ENCODE data around the gene IGF1. TPM values are rescaled to one million over a fixed set of nuclear protein-coding genes. Genes with fewer than 3 reads are reported as not detected.

The IGF1 gene
- total RNA-seq, 6 donors from 2014 or later, result 1.0 to 23.9 (median 5.0) TPM

DNA sequence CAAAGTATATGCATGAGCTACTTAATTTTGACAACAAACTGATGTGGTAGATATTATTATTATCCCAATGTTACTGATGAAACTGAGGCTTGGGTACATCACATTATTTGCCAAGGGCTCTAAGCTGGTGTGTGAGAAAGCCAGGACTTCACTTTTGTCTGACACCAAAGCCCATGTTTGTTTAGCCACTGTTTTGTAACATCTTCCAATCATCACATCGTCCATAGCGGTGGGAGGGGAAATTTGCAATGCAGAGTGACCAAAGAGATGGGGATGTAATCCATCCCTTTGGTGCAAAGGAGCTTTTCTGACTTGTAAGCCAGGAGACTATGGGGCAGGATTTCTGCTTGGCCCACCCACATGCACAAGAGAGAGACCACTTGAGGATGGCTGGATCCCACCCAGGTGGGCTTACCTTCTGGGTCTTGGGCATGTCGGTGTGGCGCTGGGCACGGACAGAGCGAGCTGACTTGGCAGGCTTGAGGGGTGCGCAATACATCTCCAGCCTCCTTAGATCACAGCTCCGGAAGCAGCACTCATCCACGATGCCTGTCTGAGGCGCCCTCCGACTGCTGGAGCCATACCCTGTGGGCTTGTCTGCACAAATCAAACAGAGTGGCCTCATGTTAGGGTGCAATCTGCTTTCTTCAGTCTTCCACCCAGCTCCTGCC lies 61.1 kb downstream of the IGF1 start:
- Histone ChIP-seq H3K36me3 (no peaks in the 10 kb centered on the region), H3K27ac (no peak overlapping the region), H3K4me3 (no peak overlapping the region), H3K9me3 (no peaks in the 10 kb centered on the region), H3K4me1 (no peaks in the 10 kb centered on the region), H3K27me3 (no peaks in the 10 kb centered on the region)
- WGBS, 2 donors, result 83 to 96% methylated on average over 6 to 11 of the region's 11 CpGs
- DNase-seq, result peak in 1 of 2 donors; percentile 17
- peak in 1 of 2 donors; percentile 57 for ATAC-seq (ENCODE audit: low FRiP score in 2 of 2)
- TF ChIP-seq POLR2AphosphoS5 (IDR thresholded peaks at IDR 0.05) (no peak), EP300 (IDR thresholded peaks at IDR 0.05) (no peak), POLR2A (IDR thresholded peaks at IDR 0.05) (no peak)
- TF ChIP-seq, protein P1, sequence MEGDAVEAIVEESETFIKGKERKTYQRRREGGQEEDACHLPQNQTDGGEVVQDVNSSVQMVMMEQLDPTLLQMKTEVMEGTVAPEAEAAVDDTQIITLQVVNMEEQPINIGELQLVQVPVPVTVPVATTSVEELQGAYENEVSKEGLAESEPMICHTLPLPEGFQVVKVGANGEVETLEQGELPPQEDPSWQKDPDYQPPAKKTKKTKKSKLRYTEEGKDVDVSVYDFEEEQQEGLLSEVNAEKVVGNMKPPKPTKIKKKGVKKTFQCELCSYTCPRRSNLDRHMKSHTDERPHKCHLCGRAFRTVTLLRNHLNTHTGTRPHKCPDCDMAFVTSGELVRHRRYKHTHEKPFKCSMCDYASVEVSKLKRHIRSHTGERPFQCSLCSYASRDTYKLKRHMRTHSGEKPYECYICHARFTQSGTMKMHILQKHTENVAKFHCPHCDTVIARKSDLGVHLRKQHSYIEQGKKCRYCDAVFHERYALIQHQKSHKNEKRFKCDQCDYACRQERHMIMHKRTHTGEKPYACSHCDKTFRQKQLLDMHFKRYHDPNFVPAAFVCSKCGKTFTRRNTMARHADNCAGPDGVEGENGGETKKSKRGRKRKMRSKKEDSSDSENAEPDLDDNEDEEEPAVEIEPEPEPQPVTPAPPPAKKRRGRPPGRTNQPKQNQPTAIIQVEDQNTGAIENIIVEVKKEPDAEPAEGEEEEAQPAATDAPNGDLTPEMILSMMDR (IDR thresholded peaks at IDR 0.05), result no peak

DNA sequence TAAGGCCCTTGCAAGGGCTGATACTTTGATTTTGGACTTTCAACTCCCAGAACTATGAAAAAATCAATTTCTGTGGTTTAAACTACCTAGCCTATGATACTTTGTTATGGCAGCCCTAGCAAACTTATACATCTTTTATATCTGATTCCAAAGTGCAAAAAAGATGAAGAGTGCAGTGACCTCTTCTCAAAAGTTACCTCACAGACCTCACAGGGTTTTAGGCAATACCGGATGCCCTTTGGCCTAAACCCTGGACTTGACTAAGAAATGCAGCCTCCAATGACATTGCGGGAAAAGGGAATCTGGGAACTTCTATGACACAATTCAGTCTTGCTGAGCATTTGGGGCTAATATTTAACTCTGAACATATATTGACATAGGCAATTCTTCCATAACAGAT lies 63.3 kb downstream of the IGF1 start:
- H3K27ac ChIP-seq, result no peak overlapping the region
- ATAC-seq (ENCODE audit: low FRiP score in 2 of 2), result no peak
- no peaks in the 10 kb centered on the region for H3K9me3 ChIP-seq
- WGBS, 2 donors, result 91 to 95% methylated on average over 2 of the region's 2 CpGs
- no peaks in the 10 kb centered on the region for H3K36me3 ChIP-seq
- TF ChIP-seq POLR2AphosphoS5 (IDR thresholded peaks at IDR 0.05) (no peak), POLR2A (IDR thresholded peaks at IDR 0.05) (no peak), EP300 (IDR thresholded peaks at IDR 0.05) (no peak)
- TF ChIP-seq, protein P1 (IDR thresholded peaks at IDR 0.05), result no peak
- H3K27me3 ChIP-seq, result no peaks in the 10 kb centered on the region
- H3K4me1 ChIP-seq, result no peaks in the 10 kb centered on the region
- H3K4me3 ChIP-seq, result no peak overlapping the region
- DNase-seq, result no peak

DNA sequence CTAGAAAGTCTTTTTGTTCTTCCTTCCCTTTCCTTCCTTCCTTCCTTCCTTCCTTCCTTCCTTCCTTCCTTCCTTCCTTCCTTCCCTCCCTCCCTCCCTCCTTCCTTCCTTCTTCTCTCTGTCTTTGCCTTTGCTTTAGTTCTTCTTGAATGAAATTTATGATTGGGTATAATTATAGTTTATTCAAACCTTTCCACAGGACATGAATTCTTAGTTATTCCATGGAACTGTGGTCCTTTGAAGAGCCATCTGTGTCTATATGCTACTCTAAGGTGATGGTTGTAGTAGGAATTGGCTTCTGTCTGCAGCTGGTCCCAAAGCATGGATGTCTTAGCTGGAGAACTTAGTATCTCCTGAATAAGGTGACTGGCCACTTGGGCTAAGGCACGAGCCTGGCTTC lies 64.8 kb downstream of the IGF1 start:
- TF ChIP-seq POLR2AphosphoS5 (IDR thresholded peaks at IDR 0.05) (no peak), POLR2A (IDR thresholded peaks at IDR 0.05) (no peak), EP300 (IDR thresholded peaks at IDR 0.05) (no peak)
- TF ChIP-seq, protein P1 (IDR thresholded peaks at IDR 0.05), result no peak
- ATAC-seq (ENCODE audit: low FRiP score in 2 of 2), result no peak
- WGBS, 2 donors, result 75 to 79% methylated on average over 1 of the region's 1 CpG

DNA sequence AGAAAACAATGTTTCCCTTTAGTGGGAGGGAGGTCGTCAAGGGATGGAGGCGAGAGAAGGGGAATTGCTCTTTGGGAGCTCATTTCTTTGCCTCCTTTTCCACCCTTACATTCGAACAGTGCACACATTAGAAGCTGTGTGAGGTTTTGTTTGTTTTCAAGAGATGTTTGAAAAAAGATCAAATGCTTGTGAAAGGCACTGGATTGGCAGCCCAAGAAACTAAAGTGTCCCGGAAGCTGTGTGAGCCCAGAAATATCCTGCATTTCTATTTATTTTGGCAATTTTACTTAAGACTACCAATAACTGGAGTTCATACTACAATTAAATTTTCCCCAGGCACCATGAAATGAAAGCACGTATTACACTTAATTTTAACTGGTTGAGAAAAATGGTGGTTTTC lies 67.0 kb downstream of the IGF1 start:
- ATAC-seq (ENCODE audit: low FRiP score in 2 of 2), result no peak
- no peaks in the 10 kb centered on the region for H3K4me1 ChIP-seq
- WGBS, 2 donors, result 57 to 69% methylated on average over 5 of the region's 5 CpGs
- no peak overlapping the region for H3K4me3 ChIP-seq
- no peak for TF ChIP-seq POLR2AphosphoS5 (IDR thresholded peaks at IDR 0.05)
- TF ChIP-seq EP300 (IDR thresholded peaks at IDR 0.05), result no peak
- TF ChIP-seq, protein P1 (IDR thresholded peaks at IDR 0.05), result no peak
- no peaks in the 10 kb centered on the region for H3K36me3 ChIP-seq
- H3K9me3 ChIP-seq, result no peaks in the 10 kb centered on the region
- no peak for DNase-seq
- H3K27ac ChIP-seq, result no peak overlapping the region
- H3K27me3 ChIP-seq, result no peaks in the 10 kb centered on the region

More for the DNA sequence above, 64.8 kb downstream of the IGF1 start:
- no peak for DNase-seq
- no peaks in the 10 kb centered on the region for H3K27me3 ChIP-seq
- H3K9me3 ChIP-seq, result no peaks in the 10 kb centered on the region
- no peaks in the 10 kb centered on the region for H3K4me1 ChIP-seq
- H3K27ac ChIP-seq, result no peak overlapping the region
- no peak overlapping the region for H3K4me3 ChIP-seq
- H3K36me3 ChIP-seq, result no peaks in the 10 kb centered on the region

DNA sequence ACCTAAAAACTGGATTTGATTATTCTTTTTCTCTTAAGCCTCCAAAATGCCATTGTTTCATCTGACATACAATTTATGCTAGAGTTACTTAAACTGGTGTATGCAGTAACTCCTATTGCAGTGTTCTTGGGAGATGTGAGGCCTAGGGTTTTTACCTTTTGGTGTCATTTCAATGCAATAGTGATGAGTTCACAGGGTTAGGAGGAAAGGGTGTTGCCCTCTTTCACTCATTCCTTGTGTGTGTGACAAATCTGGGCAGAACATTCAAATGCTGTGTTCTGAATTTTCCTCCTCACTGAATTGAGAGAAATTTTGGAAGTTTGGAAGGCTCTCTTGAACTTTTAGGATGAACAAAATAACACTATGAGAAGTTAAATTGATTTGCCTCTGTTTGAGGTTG lies 69.9 kb downstream of the IGF1 start:
- DNase-seq, result no peak
- H3K27ac ChIP-seq, result no peak overlapping the region
- H3K4me3 ChIP-seq, result no peak overlapping the region
- no peaks in the 10 kb centered on the region for H3K36me3 ChIP-seq
- H3K4me1 ChIP-seq, result peaks cover 0 to 4% (median 0%) of the 10 kb centered on the region in 4 donors
- H3K27me3 ChIP-seq, result no peaks in the 10 kb centered on the region
- H3K9me3 ChIP-seq, result no peaks in the 10 kb centered on the region
- no peak for ATAC-seq (ENCODE audit: low FRiP score in 2 of 2)
- TF ChIP-seq POLR2A (IDR thresholded peaks at IDR 0.05), result no peak
- TF ChIP-seq, protein P1 (IDR thresholded peaks at IDR 0.05), result no peak

Data from upper lobe of left lung (tissue), 6 donors.